HepG2 (cell line): ENCODE measurements around the gene TMEM158.

ENCODE experiments used
- CENPT ChIP-seq: sonication (generic); formaldehyde crosslinking; IDR thresholded peaks from 2 replicates; pipeline ENCODE4 v1.8.0; 2022; ENCODE audit warnings: low read depth, mild to moderate bottlenecking, moderate library complexity, missing genetic modification reagents
- KDM5B ChIP-seq: sonication (generic); formaldehyde crosslinking; IDR thresholded peaks from 2 replicates; pipeline ENCODE4 v1.4.0; 2020; ENCODE audit warnings: missing genetic modification reagents, mild to moderate bottlenecking, borderline replicate concordance
- NFE2L2 ChIP-seq: fragments of 150-350 bp; IDR thresholded peaks from 2 replicates; pipeline ENCODE4 v1.6.1; 2014; ENCODE audit warnings: low read length
- NFYB ChIP-seq: sonication (generic); formaldehyde crosslinking; IDR thresholded peaks from 2 replicates; pipeline ENCODE4 v1.4.0; 2020; ENCODE audit warnings: missing genetic modification reagents
- NR3C1 ChIP-seq: sonication (generic); formaldehyde crosslinking; IDR thresholded peaks from 2 replicates; pipeline ENCODE4 v1.4.0; 2020; ENCODE audit warnings: missing genetic modification reagents
- POLR2AphosphoS5 ChIP-seq: IDR thresholded peaks from 2 replicates; pipeline ENCODE4 v1.6.1; 2012; ENCODE audit warnings: low read depth, low read length
- ZFY ChIP-seq: sonication (generic); formaldehyde crosslinking; IDR thresholded peaks from 2 replicates; pipeline ENCODE4 v1.4.0; 2020; ENCODE audit warnings: missing genetic modification reagents
- ZKSCAN8 ChIP-seq: IDR thresholded peaks from 2 replicates; pipeline ENCODE4 v1.6.1; 2016; ENCODE audit warnings: borderline replicate concordance, missing genetic modification reagents, missing compliant biosample characterization
- ZNF768 ChIP-seq: sonication (generic); formaldehyde crosslinking; IDR thresholded peaks from 2 replicates; pipeline ENCODE4 v1.4.0; 2020; ENCODE audit warnings: missing genetic modification reagents
- TF ChIP-seq, protein P1 (sequence below): sonication (generic); formaldehyde crosslinking; IDR thresholded peaks from 2 replicates; pipeline ENCODE4 v1.4.0; 2020; ENCODE audit warnings: missing genetic modification reagents

DNA sequence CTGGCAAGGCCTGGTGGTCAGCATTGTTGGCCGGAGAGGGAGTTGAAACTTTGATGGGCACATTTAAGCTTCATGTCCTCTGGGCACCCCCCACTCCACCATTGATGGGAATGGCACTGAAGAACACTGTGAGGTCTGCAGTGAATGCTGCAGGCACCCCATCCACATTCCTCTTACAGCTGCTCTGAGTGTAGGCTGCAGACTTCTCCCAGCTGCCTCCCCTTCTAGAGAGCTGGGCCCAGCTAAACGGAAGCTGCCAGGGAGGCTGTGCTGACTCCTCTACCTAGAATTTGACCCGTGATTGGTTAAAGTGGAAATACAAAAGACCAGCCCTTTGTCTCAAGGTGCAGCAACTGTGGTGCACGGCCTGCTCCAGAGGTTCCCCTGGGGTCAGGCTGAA lies 10.6 kb downstream of the TMEM158 start:
- TF ChIP-seq ZFY (CRISPR knock-in tag), result no peak
- no peak for TF ChIP-seq KDM5B (CRISPR knock-in tag)
- TF ChIP-seq ZNF768, result no peak
- no peak for TF ChIP-seq NFYB (CRISPR knock-in tag)
- TF ChIP-seq POLR2AphosphoS5, result no peak
- TF ChIP-seq, protein P1, sequence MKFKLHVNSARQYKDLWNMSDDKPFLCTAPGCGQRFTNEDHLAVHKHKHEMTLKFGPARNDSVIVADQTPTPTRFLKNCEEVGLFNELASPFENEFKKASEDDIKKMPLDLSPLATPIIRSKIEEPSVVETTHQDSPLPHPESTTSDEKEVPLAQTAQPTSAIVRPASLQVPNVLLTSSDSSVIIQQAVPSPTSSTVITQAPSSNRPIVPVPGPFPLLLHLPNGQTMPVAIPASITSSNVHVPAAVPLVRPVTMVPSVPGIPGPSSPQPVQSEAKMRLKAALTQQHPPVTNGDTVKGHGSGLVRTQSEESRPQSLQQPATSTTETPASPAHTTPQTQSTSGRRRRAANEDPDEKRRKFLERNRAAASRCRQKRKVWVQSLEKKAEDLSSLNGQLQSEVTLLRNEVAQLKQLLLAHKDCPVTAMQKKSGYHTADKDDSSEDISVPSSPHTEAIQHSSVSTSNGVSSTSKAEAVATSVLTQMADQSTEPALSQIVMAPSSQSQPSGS (CRISPR knock-in tag), result no peak
- no peak for TF ChIP-seq NFE2L2
- no peak for TF ChIP-seq ZKSCAN8
- no peak for TF ChIP-seq NR3C1 (CRISPR knock-in tag)
- no peak for TF ChIP-seq CENPT
